SK-N-SH (cell line): ENCODE measurements around the gene GSS. TPM values are rescaled to one million over a fixed set of nuclear protein-coding genes. Genes with fewer than 3 reads are reported as not detected.

Source experiments
- CTCF ChIA-PET: fragments of 300-600, 350-600 bp; formaldehyde crosslinking; extraction: SDS; loops from one replicate; lab custom pipeline; 2021; lab: Yijun Ruan, JAX
- POLR2A ChIA-PET: fragments of 350-600 bp; sonication (Branson Sonifier 250); formaldehyde crosslinking; extraction: SDS; loops from one replicate; lab custom pipeline; 2020; ENCODE audit warnings: antibody characterized with exemption, inconsistent platforms; lab: Yijun Ruan, JAX
- DNase-seq: peaks from one replicate; pipeline ENCODE4 v3.0.0; 2012
- H2AFZ ChIP-seq: fragments of 200-600 bp; sonication (generic); 2 replicates; pipeline ENCODE4 v1.8.1; 2016; ENCODE audit warnings: antibody characterized with exemption, mild to moderate bottlenecking, low read depth
- H3F3A ChIP-seq: fragments of 200-600 bp; sonication (generic); replicated peaks from 2 replicates; pipeline ENCODE3; 2016; ENCODE audit warnings: antibody characterized with exemption, mild to moderate bottlenecking; ENCODE audit not compliant: insufficient read depth
- H3K27ac ChIP-seq, 2 experiments: fragments of 200-500 bp in 1 of 2; fragments of 200-600 bp in 1 of 2; sonication (Bioruptor generic) in 1 of 2; sonication (generic), shearing (Covaris generic) in 1 of 2; 2 replicates each; pipeline versions ENCODE4 v1.5.1 to v1.6.1; 2014 to 2016; ENCODE audit warnings: low read depth in 2 of 2, inconsistent platforms in 1 of 2, low read length in 1 of 2, mild to moderate bottlenecking in 1 of 2, mixed read lengths in 1 of 2
- H3K27me3 ChIP-seq: fragments of 200-600 bp; sonication (generic), shearing (Covaris generic); 2 replicates; pipeline ENCODE4 v1.6.1; 2016; ENCODE audit warnings: mixed run types; ENCODE audit not compliant: insufficient read depth
- H3K36me3 ChIP-seq, 2 experiments: fragments of 200-500 bp in 1 of 2; fragments of 200-600 bp in 1 of 2; sonication (Bioruptor generic) in 1 of 2; sonication (generic) in 1 of 2; replicated peaks in 1 of 2; 2 replicates each; pipeline versions ENCODE3 to v1.5.1; 2014 to 2016; ENCODE audit warnings: low read length in 1 of 2, mild to moderate bottlenecking in 1 of 2; ENCODE audit not compliant: insufficient read depth in 2 of 2, control insufficient read depth in 1 of 2
- H3K4me1 ChIP-seq, 2 experiments: fragments of 200-500 bp in 1 of 2; fragments of 200-600 bp in 1 of 2; sonication (Bioruptor generic) in 1 of 2; sonication (generic), shearing (Covaris generic) in 1 of 2; 2 replicates each; pipeline versions ENCODE4 v1.5.1 to v1.6.1; 2014 to 2016; ENCODE audit warnings: low read depth in 1 of 2, low read length in 1 of 2, mixed run types in 1 of 2; ENCODE audit not compliant: insufficient read depth in 2 of 2, control insufficient read depth in 1 of 2
- H3K4me2 ChIP-seq: fragments of 200-600 bp; sonication (generic), shearing (Covaris generic); 2 replicates; pipeline ENCODE4 v1.6.1; 2017; ENCODE audit warnings: mixed run types
- H3K4me3 ChIP-seq, 2 experiments: fragments of 200-500 bp in 1 of 2; fragments of 200-600 bp in 1 of 2; sonication (Bioruptor generic) in 1 of 2; sonication (generic), shearing (Covaris generic) in 1 of 2; 2 replicates each; pipeline versions ENCODE4 v1.5.1 to v1.8.1; 2014 to 2016; ENCODE audit warnings: low read depth in 2 of 2, inconsistent platforms in 1 of 2, low read length in 1 of 2, mild to moderate bottlenecking in 1 of 2, mixed read lengths in 1 of 2, moderate library complexity in 1 of 2
- H3K79me2 ChIP-seq: fragments of 200-600 bp; sonication (generic); 2 replicates; pipeline ENCODE4 v1.8.1; 2017; ENCODE audit warnings: mild to moderate bottlenecking; ENCODE audit not compliant: insufficient read depth
- H3K9ac ChIP-seq: fragments of 200-600 bp; sonication (generic); 2 replicates; pipeline ENCODE4 v1.6.1; 2017; ENCODE audit warnings: mixed run types
- H3K9me2 ChIP-seq: fragments of 200-600 bp; sonication (generic); 2 replicates; pipeline ENCODE4 v1.6.1; 2017; ENCODE audit warnings: mixed run types
- H3K9me3 ChIP-seq: fragments of 200-600 bp; sonication (generic); 2 replicates; pipeline ENCODE4 v1.6.1; 2017; ENCODE audit warnings: mixed run types, mild to moderate bottlenecking, moderate library complexity
- H4K20me1 ChIP-seq: fragments of 200-600 bp; sonication (generic); 2 replicates; pipeline ENCODE4 v1.6.1; 2017; ENCODE audit warnings: mild to moderate bottlenecking, mixed run types; ENCODE audit not compliant: insufficient read depth
- CHD2 ChIP-seq: fragments of 150-350 bp; IDR thresholded peaks from 2 replicates; pipeline ENCODE4 v1.6.1; 2018; ENCODE audit warnings: low read length; ENCODE audit not compliant: partially characterized antibody
- CTCF ChIP-seq: fragments of 200-600 bp; sonication (generic); IDR thresholded peaks from 2 replicates; pipeline ENCODE4 v1.6.1; 2017; ENCODE audit warnings: antibody characterized with exemption, mild to moderate bottlenecking, moderate library complexity
- EZH2phosphoT487 ChIP-seq: fragments of 200-600 bp; sonication (generic); IDR thresholded peaks from 2 replicates; pipeline ENCODE4 v1.6.1; 2017; ENCODE audit warnings: low read depth, mixed run types, mild to moderate bottlenecking, antibody characterized with exemption, moderate library complexity, borderline replicate concordance
- FOSL2 ChIP-seq: IDR thresholded peaks from 2 replicates; pipeline ENCODE4 v1.4.0; 2012; ENCODE audit warnings: low read depth, mild to moderate bottlenecking, moderate library complexity, borderline replicate concordance
- FOXM1 ChIP-seq: IDR thresholded peaks from 2 replicates; pipeline ENCODE4 v1.4.0; 2012; ENCODE audit warnings: low read depth, mild to moderate bottlenecking
- IRF3 ChIP-seq: fragments of 150-350 bp; IDR thresholded peaks from 2 replicates; pipeline ENCODE4 v1.6.1; 2016; ENCODE audit warnings: mild to moderate bottlenecking, low read depth, low read length
- MAX ChIP-seq: IDR thresholded peaks from 2 replicates; pipeline ENCODE4 v1.4.0; 2012; ENCODE audit warnings: low read depth
- MEF2A ChIP-seq: IDR thresholded peaks from 2 replicates; pipeline ENCODE4 v1.4.0; 2012; ENCODE audit warnings: low read depth, borderline replicate concordance
- RAD21 ChIP-seq: IDR thresholded peaks from 2 replicates; pipeline ENCODE4 v1.6.1; 2012; ENCODE audit warnings: mild to moderate bottlenecking, low read length
- REST ChIP-seq: IDR thresholded peaks from 2 replicates; pipeline ENCODE4 v1.6.1; 2012; ENCODE audit warnings: mild to moderate bottlenecking, low read depth, low read length, moderate library complexity
- RFX5 ChIP-seq: IDR thresholded peaks from 2 replicates; pipeline ENCODE4 v1.6.1; 2012; ENCODE audit warnings: mild to moderate bottlenecking, improper control_type of control experiment, low read length
- RXRA ChIP-seq: IDR thresholded peaks from 2 replicates; pipeline ENCODE4 v1.4.0; 2012; ENCODE audit warnings: low read depth, mild to moderate bottlenecking, borderline replicate concordance
- TEAD4 ChIP-seq: IDR thresholded peaks from 2 replicates; pipeline ENCODE4 v1.4.0; 2012; ENCODE audit warnings: mild to moderate bottlenecking, borderline replicate concordance; ENCODE audit not compliant: insufficient read depth
- USF2 ChIP-seq: fragments of 150-350 bp; IDR thresholded peaks from 2 replicates; pipeline ENCODE4 v1.6.1; 2017; ENCODE audit warnings: antibody characterized with exemption, low read length, low read depth, borderline replicate concordance
- YY1 ChIP-seq: IDR thresholded peaks from 2 replicates; pipeline ENCODE4 v1.4.0; 2012; ENCODE audit warnings: low read depth, mild to moderate bottlenecking
- WGBS: methylation state at CpG from one replicate; pipeline ENCODE4 v1.1.6; 2017; ENCODE audit warnings: low lambda C conversion rate; 5-methylcytosine and 5-hydroxymethylcytosine counted together
- polyA plus RNA-seq, 3 experiments: library from polyadenylated mRNA; depleted of rRNA; stranded (reverse); fragments of >200 nt; gene quantifications; 2 replicates each; pipeline ENCODE4 v1.2.3, GENCODE V29; 2012

Gene GSS
- polyA plus RNA-seq, 1 of the 3 experiments (the other 2 are of a cell fraction), result 95.6 TPM

GRCh38 chr20:34978092-34978744, 22.6 kb upstream of the GSS start:
- H3K4me2 ChIP-seq, result no peak overlapping the region
- H3K9me3 ChIP-seq, result no peaks in the 10 kb centered on the region
- no peak for TF ChIP-seq YY1
- TF ChIP-seq CHD2, result no peak
- no peak for TF ChIP-seq RFX5
- no peak for TF ChIP-seq EZH2phosphoT487
- no peak for TF ChIP-seq FOSL2
- no peak for TF ChIP-seq FOXM1
- no peak for TF ChIP-seq MEF2A
- TF ChIP-seq RAD21, result no peak
- peaks cover 0 to 7% of the 10 kb centered on the region in 2 experiments; a peak in 1 of 4 replicates for H3K4me1 ChIP-seq
- DNase-seq, result no peak
- ChIA-PET CTCF (interaction anchor here (0.9 kb wide), 1 partner anchor 105 kb away, joined by 3 read pairs; no protein-coding TSS in a partner anchor), POLR2A (no interaction called here)
- H3K27me3 ChIP-seq, result no peaks in the 10 kb centered on the region; the same call in 1 of the 2 replicates
- H3K27ac ChIP-seq, result no peak overlapping the region
- 86% methylated on average over 9 of the region's 10 CpGs for WGBS
- no peaks in the 10 kb centered on the region for H3K9me2 ChIP-seq
- no peaks in the 10 kb centered on the region for H3K36me3 ChIP-seq
- no peak overlapping the region for H3K4me3 ChIP-seq
- H4K20me1 ChIP-seq, result no peaks in the 10 kb centered on the region
- H2AFZ ChIP-seq, result no peak overlapping the region
- H3F3A ChIP-seq, result no peaks in the 10 kb centered on the region
- no peak overlapping the region for H3K9ac ChIP-seq
- H3K79me2 ChIP-seq, result no peaks in the 10 kb centered on the region

GRCh38 chr20:34977365-34978091, 21.9 kb upstream of the GSS start:
- no peak overlapping the region for H3K27ac ChIP-seq
- H3F3A ChIP-seq, result no peaks in the 10 kb centered on the region
- H2AFZ ChIP-seq, result no peak overlapping the region
- no peaks in the 10 kb centered on the region for H4K20me1 ChIP-seq
- H3K27me3 ChIP-seq, result no peaks in the 10 kb centered on the region; the same call in 1 of the 2 replicates
- H3K79me2 ChIP-seq, result no peaks in the 10 kb centered on the region
- H3K9ac ChIP-seq, result no peak overlapping the region
- no peaks in the 10 kb centered on the region for H3K9me3 ChIP-seq
- CTCF ChIA-PET, result interaction anchor here (0.9 kb wide), 1 partner anchor 104 kb away, joined by 3 read pairs; no protein-coding TSS in a partner anchor
- peaks cover 0 to 7% of the 10 kb centered on the region in 2 experiments; a peak in 1 of 4 replicates for H3K4me1 ChIP-seq
- no peak for DNase-seq
- 66% methylated on average over 12 of the region's 17 CpGs for WGBS
- H3K36me3 ChIP-seq, result no peaks in the 10 kb centered on the region
- no peaks in the 10 kb centered on the region for H3K9me2 ChIP-seq
- no peak overlapping the region for H3K4me2 ChIP-seq
- no peak overlapping the region for H3K4me3 ChIP-seq
- POLR2A ChIA-PET, result no interaction called here
- TF ChIP-seq RXRA (no peak), MEF2A (no peak), IRF3 (no peak), FOXM1 (no peak), CTCF (no peak), USF2 (no peak), REST (no peak), MAX (no peak), TEAD4 (no peak), RFX5 (no peak)
